GM18873 (cell line): ENCODE results near the gene CEP131.

ENCODE experiments used
- ATAC-seq: cut with Tn5 transposase; IDR thresholded peaks from one replicate; pipeline ENCODE4 v1.9.1; 2021; ENCODE audit warnings: mild to moderate bottlenecking, moderate library complexity, moderate number of reproducible peaks; ENCODE audit not compliant: unreplicated experiment, low FRiP score

The CEP131 gene

DNA sequence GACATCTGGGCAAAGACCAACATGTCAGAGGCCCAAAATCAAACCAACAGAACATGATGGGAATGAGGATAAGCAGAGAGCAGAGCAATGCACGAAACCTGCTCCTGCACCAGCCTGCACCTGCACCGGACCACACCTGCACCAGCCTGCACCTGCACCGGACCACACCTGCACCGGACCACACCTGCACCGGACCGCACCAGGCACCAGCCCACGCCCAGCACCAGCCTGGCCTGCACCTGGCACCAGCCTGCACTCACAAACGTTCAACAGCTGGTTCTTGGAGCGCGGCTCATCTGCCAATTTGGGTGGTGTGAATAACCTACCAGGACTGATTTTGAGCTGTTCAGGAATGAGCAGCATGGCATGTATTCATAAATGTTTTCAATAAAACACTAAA is 18.2 kb downstream of the CEP131 start:
- ATAC-seq: no peak

DNA sequence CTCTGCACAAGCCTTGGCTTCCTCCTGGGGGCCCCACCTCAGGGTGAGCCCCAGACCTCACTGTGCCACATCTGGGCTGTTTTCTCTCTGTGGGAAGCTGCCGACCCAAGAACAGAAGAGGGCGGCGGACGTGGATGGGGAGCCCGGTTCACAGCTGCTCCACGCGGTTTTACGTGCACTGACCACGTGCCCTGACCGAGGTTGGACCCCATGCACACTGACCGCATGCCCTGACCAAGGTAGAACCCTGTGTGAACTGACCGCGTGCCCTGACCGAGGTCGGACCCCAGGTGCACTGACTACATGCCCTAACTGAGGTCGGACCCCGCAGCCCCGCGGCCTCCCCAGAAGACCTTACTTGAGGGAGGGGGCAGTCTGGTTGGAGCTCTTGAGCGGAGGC is 19.6 kb downstream of the CEP131 start:
- no peak for ATAC-seq

GRCh38 chr17:81202318-81202717 is 20.4 kb downstream of the CEP131 start:
- ATAC-seq: no peak

GRCh38 chr17:81200695-81201580 is 21.8 kb downstream of the CEP131 start:
- ATAC-seq: no peak

DNA sequence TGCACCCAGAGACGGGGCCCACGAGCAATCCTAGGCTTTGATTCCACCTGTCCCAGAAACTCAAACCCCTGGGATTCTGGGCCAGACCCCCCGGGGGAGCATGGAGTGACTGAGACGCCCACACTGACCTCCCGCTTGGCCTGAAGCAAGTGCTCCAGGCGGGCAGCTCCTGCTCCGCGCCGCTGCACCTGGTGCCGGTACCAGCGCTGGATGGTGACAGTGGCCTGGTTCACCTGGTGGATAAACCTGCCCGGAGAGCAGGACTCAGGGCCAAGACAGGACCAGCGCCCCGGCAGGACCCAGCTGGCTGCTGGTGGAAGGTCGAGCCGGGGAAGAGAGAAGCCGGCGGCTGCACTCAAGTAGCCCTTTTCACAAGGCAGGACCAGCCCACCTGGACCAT is 22.6 kb downstream of the CEP131 start:
- no peak for ATAC-seq

DNA sequence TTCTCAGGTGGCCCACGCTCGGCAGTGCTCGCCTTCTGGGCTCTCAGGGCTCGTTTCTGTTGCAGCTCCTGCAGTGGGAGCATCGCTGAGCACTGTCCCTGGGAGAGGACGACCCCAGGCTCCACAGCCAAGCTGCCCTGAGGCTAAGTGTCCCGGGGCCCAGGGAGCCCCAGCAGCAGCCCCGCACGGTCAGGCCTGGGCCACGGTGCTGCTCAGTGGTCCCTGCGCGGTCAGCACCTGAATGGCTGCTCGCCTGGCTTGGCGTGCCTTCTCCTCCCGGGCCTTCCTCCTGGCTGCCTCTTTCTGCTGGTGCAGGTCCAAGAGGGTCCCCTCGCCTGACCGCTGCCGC is 23.3 kb downstream of the CEP131 start:
- no peak for ATAC-seq

- no peak for ATAC-seq
These were observed 23.8 kb downstream of the CEP131 start for GRCh38 chr17:81198826-81199481.

DNA sequence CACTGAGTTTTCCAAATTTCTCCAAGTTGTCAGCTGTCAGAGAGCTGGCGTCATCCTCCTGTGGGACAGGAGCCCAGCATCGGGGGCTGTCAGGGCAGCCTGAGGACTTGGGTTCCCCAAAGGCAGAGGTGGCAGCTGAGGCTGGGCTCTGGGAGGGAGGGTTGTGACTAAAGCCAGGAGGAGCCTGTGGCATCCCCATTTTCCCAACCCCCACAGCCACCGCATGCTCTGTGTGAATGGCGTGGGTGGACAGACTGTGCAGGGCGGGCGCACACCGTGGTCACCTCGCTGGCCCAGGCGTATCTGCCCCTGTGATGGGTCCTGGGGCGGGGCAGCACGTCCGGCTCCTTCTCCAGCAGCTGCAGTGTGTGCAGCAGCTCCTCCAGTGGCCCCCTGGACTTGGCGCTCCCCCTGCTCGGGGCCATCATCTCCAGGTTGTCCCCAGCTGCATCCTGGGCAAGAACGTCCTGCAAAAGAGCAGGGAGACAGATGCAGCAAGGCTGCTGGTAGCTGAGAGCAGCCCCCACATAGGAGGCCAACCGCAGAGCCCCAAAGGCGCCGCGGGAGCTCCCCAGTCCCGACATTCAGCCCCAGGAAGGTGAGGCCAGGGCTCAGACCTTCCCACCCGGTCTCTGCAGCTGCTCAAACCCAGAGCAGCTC is 24.8 kb downstream of the CEP131 start:
- no peak for ATAC-seq

DNA sequence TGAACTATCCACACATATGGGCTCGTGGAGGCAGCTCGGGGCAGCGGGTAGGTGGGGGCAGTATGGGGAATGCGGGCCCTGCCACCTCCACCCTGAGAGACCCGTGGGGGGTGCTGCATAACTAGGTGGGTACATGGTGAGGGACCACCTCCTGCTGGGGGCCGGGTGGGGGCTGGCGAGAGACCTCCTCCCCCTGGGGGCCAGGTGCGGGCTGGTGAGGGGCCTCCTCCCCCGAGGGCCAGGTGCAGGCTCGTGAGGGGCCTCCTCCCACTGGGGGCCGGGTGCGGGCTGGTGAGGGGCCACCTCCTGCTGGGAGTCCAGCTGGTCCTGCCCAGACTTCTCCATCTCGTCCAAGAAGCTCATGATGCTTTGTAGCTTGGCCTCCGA is 25.4 kb downstream of the CEP131 start:
- no peak for ATAC-seq

DNA sequence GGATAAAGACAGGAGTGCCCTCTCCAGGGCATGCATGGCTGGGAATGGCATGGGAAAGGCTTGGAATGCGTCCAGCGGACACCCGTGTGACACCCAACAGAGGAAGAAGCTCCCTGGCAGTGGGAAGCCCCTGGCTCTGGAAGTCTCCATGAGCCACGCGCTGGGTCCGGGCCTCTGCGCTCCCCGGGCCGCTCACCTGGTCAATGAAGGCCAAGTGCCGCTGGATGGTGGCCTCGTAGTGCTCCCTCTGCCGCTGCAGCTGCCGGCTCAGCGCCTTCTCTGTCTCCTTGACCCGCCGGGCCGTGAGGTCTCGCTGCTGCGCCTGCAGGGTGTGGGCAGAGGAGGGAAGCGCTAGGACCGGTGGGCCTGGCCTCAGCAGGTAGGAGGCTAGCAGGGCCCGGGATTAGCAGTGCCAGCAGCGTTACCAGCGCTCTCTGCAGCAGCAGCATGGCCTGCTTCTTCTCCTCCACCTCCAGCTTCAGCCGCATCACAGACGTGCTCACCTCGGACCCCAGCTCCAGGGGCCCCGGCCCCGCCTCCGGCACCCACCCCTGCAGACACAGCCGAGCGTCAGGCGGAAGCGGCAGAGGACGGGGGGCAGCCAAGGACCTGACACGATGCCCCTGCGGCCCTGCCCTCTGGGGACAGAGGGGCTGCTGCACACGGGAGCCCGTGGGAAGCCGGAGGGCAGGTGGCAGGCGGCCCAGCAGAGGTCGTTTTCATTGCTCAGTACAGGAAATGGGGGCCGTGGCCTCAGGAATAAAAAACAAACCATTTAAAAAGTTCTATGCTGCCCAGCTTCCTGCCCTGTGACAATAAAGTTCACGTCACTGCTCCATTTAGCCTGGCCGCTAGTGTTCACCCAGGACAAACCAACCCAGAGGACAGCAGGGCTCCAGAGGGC is 26.0 kb downstream of the CEP131 start:
- ATAC-seq: no peak

DNA sequence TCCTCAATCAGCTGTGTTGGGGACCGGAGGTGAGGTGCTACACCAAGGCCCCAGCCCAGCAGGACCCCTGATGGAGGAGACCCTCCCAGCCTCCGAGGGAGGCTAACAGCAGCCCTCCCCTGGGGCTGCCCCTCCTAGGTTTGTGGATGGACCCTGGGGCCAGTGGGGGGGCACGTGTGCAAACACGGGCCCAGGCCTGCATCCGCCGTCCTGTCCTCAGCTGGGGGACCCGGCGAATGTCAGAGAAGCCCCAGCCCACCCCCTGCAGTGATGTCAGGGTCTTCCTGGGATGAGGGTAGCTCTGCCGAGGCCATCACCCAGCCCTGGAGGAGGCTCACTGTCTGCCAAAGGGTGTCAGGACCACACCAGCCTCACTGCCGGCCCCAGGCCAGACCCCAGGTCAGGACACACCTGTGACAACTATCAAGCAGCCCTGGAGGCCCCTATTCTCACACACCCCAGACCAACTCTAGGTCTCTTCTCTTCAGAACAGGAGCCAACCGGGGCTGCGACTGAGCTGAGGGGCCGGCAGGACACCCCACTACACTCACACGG is 26.7 kb downstream of the CEP131 start:
- no peak for ATAC-seq

- no peak for ATAC-seq
These were observed 27.5 kb downstream of the CEP131 start for GRCh38 chr17:81194941-81195901.

DNA sequence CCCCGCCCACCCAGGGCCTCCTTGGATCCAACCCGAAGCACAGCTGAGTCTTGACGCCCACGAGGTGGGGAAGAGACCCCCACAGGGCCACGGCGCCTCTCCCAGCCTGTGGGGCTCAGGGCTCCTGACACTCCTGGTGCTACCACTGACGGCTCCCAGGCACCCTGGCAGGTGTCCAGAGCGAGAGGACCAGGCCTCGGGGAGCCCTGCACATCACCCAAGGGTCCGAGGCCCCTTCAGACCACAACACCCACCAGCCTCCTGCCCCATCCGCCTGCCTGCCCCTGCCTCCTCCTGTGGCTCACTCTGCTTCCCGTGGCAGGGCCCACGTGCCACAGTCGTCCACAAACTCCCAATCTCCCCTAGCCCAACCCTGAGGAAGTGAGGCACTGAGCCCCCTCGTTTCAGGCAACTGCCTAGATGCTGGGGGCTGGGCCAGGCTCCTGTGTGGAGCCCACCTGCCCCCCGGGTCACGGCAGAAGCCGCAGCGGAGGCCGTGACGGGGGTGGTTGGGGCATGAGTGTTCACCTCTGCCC is 28.5 kb downstream of the CEP131 start:
- ATAC-seq: no peak

GRCh38 chr17:81193470-81194224 is 29.1 kb downstream of the CEP131 start:
- no peak for ATAC-seq

DNA sequence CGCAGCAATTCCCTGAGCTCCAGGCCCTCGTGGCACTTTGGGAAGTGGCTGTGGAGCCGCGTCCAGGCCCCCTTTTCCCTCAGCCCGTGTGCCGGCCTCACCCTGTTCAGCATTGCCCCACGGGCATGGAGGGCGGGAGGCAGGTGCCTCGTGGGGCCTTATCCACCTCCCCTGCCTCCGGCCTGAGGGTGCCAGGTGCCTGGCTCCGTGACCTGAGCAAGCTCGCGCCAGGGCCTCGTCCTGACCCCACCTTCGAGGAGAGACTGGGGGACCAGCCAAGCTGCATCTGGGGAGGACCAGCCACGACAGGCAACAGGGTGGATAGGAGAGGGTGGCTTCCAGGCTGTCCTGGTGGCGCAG is 29.7 kb downstream of the CEP131 start:
- ATAC-seq: no peak

GRCh38 chr17:81192386-81193050 is 30.2 kb downstream of the CEP131 start:
- no peak for ATAC-seq

DNA sequence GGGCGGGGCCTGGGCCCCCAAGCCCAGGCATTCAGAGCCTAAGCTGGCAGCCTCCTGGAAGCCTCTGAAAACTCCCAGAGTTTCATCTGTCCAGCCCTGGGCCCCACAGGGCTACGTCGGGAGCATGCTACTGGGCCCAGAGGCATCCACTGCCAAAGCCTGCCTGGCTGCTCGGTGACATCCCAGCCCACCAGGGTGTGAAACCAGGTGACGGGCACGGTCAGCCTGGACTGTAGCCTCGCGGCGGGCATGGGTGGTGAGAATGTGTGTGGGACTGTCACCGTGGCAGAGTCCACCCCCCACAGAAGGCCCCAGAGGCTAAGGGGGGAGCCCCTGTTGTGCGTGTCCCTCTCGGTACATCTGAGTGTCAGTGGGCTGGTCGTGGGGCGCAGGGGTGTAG is 31.1 kb downstream of the CEP131 start:
- ATAC-seq: no peak

DNA sequence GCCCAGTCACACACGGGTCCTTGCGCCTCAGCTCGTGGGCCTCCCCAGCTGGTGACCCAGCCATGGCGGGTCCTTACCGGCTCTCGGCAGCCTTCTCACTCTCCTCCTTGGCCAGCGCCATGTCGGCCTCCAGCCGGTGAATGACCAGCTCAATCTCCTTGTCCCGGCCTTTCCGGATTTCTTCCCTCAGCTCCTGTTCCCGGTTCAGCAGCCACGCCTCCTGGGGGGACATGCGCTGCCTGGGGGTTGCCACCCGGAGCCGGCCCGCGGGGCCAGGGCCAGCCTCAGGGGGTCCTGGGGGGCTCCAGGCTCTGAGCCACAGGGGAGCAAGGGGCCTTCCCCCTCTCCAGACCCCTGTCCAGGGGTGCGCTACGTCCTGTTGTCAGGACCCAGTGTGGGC is 31.6 kb downstream of the CEP131 start:
- ATAC-seq: no peak
